Type B pancreatic cell (in vitro differentiated cells): ENCODE measurements around the gene THOC7. TPM values are rescaled to one million over a fixed set of nuclear protein-coding genes. Genes with fewer than 3 reads are reported as not detected.
A peak's percentile ranks its signal among the peaks of the same experiment; 100 is the strongest.

Source experiments
- DNase-seq: peaks from one replicate; pipeline ENCODE4 v3.0.0; 2021; ENCODE audit warnings: mixed read lengths; ENCODE audit not compliant: unreplicated experiment; ENCODE audit errors: extremely low spot score
- H3K27ac Mint-ChIP-seq: 2 replicates; pipeline ENCODE4 v1.8.0; 2021; ENCODE audit warnings: mild to moderate bottlenecking, mixed read lengths
- H3K27me3 Mint-ChIP-seq: 2 replicates; pipeline ENCODE4 v1.8.0; 2021; ENCODE audit warnings: mixed read lengths
- H3K36me3 Mint-ChIP-seq: 2 replicates; pipeline ENCODE4 v1.8.0; 2021; ENCODE audit warnings: mixed read lengths
- H3K4me1 Mint-ChIP-seq: one replicate; pipeline ENCODE4 v1.8.0; 2021; ENCODE audit warnings: mixed read lengths; ENCODE audit not compliant: unreplicated experiment
- H3K4me3 Mint-ChIP-seq: 2 replicates; pipeline ENCODE4 v1.8.0; 2021; ENCODE audit warnings: mild to moderate bottlenecking, mixed read lengths
- H3K9me3 Mint-ChIP-seq: 2 replicates; pipeline ENCODE4 v1.8.0; 2021; ENCODE audit warnings: mixed read lengths
- CTCF ChIP-seq: fragments of 200-600 bp; sonication (generic); conservative IDR thresholded peaks from 2 replicates; pipeline ENCODE4 v1.5.0; 2021; ENCODE audit warnings: antibody characterized with exemption, mild to moderate bottlenecking
- total RNA-seq: library from RNA; stranded (reverse); gene quantifications from 2 replicates; pipeline ENCODE4 v1.2.1, GENCODE V29; 2021; ENCODE audit warnings: low replicate concordance

Gene THOC7
- total RNA-seq, 1 donor from 2014 or later: 53.0 TPM

GRCh38 chr3:63832395-63832794, 31.2 kb downstream of the THOC7 start:
- Mint-ChIP-seq H3K36me3 (peaks cover 25% of the 10 kb centered on the region), H3K9me3 (peaks cover 5% of the 10 kb centered on the region), H3K4me1 (no peaks in the 10 kb centered on the region), H3K27ac (no peak overlapping the region), H3K4me3 (no peak overlapping the region), H3K27me3 (no peaks in the 10 kb centered on the region)
- no peak for TF ChIP-seq CTCF
- no peak for DNase-seq

- Mint-ChIP-seq H3K4me1 (no peaks in the 10 kb centered on the region), H3K36me3 (peaks cover 25% of the 10 kb centered on the region), H3K27ac (no peak overlapping the region), H3K4me3 (no peak overlapping the region), H3K9me3 (peaks cover 5% of the 10 kb centered on the region), H3K27me3 (no peaks in the 10 kb centered on the region)
- no peak for TF ChIP-seq CTCF
- no peak for DNase-seq
Observed at GRCh38 chr3:63830526-63830925, 33.1 kb downstream of the THOC7 start.

- Mint-ChIP-seq H3K36me3 (peaks cover 5% of the 10 kb centered on the region), H3K4me3 (no peak overlapping the region), H3K9me3 (peaks cover 4% of the 10 kb centered on the region), H3K27ac (no peak overlapping the region), H3K4me1 (no peaks in the 10 kb centered on the region), H3K27me3 (no peaks in the 10 kb centered on the region)
- TF ChIP-seq CTCF: no peak
- no peak for DNase-seq
Observed at GRCh38 chr3:63824309-63824708, 39.3 kb downstream of the THOC7 start.

GRCh38 chr3:63819151-63819398, 44.5 kb downstream of the THOC7 start, which contains the start of gene C3orf49:
Gene C3orf49, plus strand, starts transcription at chr3:63819299. Its CDS starts 173 bp downstream, at chr3:63819472.
- no peak for DNase-seq
- peaks cover 5% of the 10 kb centered on the region for H3K4me1 Mint-ChIP-seq
- no peaks in the 10 kb centered on the region for H3K27me3 Mint-ChIP-seq
- H3K27ac Mint-ChIP-seq: no peak within 1 kb of the TSS
- no peak for TF ChIP-seq CTCF
- H3K9me3 Mint-ChIP-seq: no peaks in the 10 kb centered on the region
- no peak within 1 kb of the TSS for H3K4me3 Mint-ChIP-seq
- H3K36me3 Mint-ChIP-seq: no peaks in the 10 kb centered on the region

GRCh38 chr3:63818282-63819150, 45.1 kb downstream of the THOC7 start:
- no peaks in the 10 kb centered on the region for H3K27me3 Mint-ChIP-seq
- no peak overlapping the region for H3K27ac Mint-ChIP-seq
- H3K4me3 Mint-ChIP-seq: no peak overlapping the region
- peak; percentile 94 for TF ChIP-seq CTCF
- H3K36me3 Mint-ChIP-seq: no peaks in the 10 kb centered on the region
- no peaks in the 10 kb centered on the region for H3K9me3 Mint-ChIP-seq
- no peak for DNase-seq
- peaks cover 11% of the 10 kb centered on the region for H3K4me1 Mint-ChIP-seq
